ENCODE measurements around the gene FUT4.

Gene FUT4

GRCh38 chr11:94532211-94532610 lies 11.5 kb upstream of the FUT4 start:
- Histone ChIP-seq H3K79me2 (no peaks in the 10 kb centered on the region), H3K9ac (no peak overlapping the region), H3K36me3 (ENCODE audit: control insufficient read depth, insufficient read depth, low read length) (no peaks in the 10 kb centered on the region), H3K9me3 (ENCODE audit: control insufficient read depth, low read length) (no peaks in the 10 kb centered on the region), H3K27ac (no peak overlapping the region), H3K4me3 (ENCODE audit: low read depth, low read length) (no peak overlapping the region), H3K27me3 (ENCODE audit: control insufficient read depth, insufficient read depth, low read length) (no peaks in the 10 kb centered on the region), H3K4me2 (ENCODE audit: low read length) (no peak overlapping the region), H2AFZ (no peak overlapping the region), H3K4me1 (no peaks in the 10 kb centered on the region)
- no peak for TF ChIP-seq CTCF (IDR thresholded peaks at IDR 0.05)

- no peak overlapping the region for H3K27ac ChIP-seq
- no peaks in the 10 kb centered on the region for H3K4me1 ChIP-seq
- H2AFZ ChIP-seq: no peak overlapping the region
- H3K9me3 ChIP-seq (ENCODE audit: control insufficient read depth, low read length): no peaks in the 10 kb centered on the region
- H3K36me3 ChIP-seq (ENCODE audit: control insufficient read depth, insufficient read depth, low read length): no peaks in the 10 kb centered on the region
- H3K9ac ChIP-seq: no peak overlapping the region
- no peak for TF ChIP-seq CTCF (IDR thresholded peaks at IDR 0.05)
- H3K79me2 ChIP-seq: no peaks in the 10 kb centered on the region
- H3K27me3 ChIP-seq (ENCODE audit: control insufficient read depth, insufficient read depth, low read length): no peaks in the 10 kb centered on the region
- no peak overlapping the region for H3K4me3 ChIP-seq (ENCODE audit: low read depth, low read length)
- H3K4me2 ChIP-seq (ENCODE audit: low read length): no peak overlapping the region
These were observed 10.5 kb upstream of the FUT4 start for GRCh38 chr11:94533206-94533605.

GRCh38 chr11:94533696-94534630 lies 9.8 kb upstream of the FUT4 start:
- H3K4me2 ChIP-seq (ENCODE audit: low read length): no peak overlapping the region
- H3K79me2 ChIP-seq: no peaks in the 10 kb centered on the region
- no peaks in the 10 kb centered on the region for H3K27me3 ChIP-seq (ENCODE audit: control insufficient read depth, insufficient read depth, low read length)
- no peak overlapping the region for H3K4me3 ChIP-seq (ENCODE audit: low read depth, low read length)
- no peak overlapping the region for H3K9ac ChIP-seq
- H3K9me3 ChIP-seq (ENCODE audit: control insufficient read depth, low read length): no peaks in the 10 kb centered on the region
- H3K27ac ChIP-seq: no peak overlapping the region
- no peaks in the 10 kb centered on the region for H3K36me3 ChIP-seq (ENCODE audit: control insufficient read depth, insufficient read depth, low read length)
- H2AFZ ChIP-seq: no peak overlapping the region
- no peaks in the 10 kb centered on the region for H3K4me1 ChIP-seq
- no peak for TF ChIP-seq CTCF (IDR thresholded peaks at IDR 0.05)

- Histone ChIP-seq H3K27ac (no peak overlapping the region), H3K9ac (no peak overlapping the region)
These were observed 7.3 kb upstream of the FUT4 start for GRCh38 chr11:94536386-94536785.

More at GRCh38 chr11:94536386-94536785, 7.3 kb upstream of the FUT4 start:
- Histone ChIP-seq H3K4me1 (no peaks in the 10 kb centered on the region), H2AFZ (no peak overlapping the region), H3K9me3 (ENCODE audit: control insufficient read depth, low read length) (no peaks in the 10 kb centered on the region), H3K4me3 (ENCODE audit: low read depth, low read length) (no peak overlapping the region), H3K79me2 (no peaks in the 10 kb centered on the region), H3K27me3 (ENCODE audit: control insufficient read depth, insufficient read depth, low read length) (no peaks in the 10 kb centered on the region), H3K36me3 (ENCODE audit: control insufficient read depth, insufficient read depth, low read length) (no peaks in the 10 kb centered on the region), H3K4me2 (ENCODE audit: low read length) (no peak overlapping the region)
- TF ChIP-seq CTCF (IDR thresholded peaks at IDR 0.05): no peak

Data from parathyroid adenoma (tissue), 2 donors.